SK-N-SH (cell line): Measurements from ENCODE around the gene MAST4. TPM values are rescaled to one million over a fixed set of nuclear protein-coding genes. Genes with fewer than 3 reads are reported as not detected.

Experiments used
- CTCF ChIA-PET: fragments of 300-600, 350-600 bp; formaldehyde crosslinking; extraction: SDS; loops from one replicate; lab custom pipeline; 2021; lab: Yijun Ruan, JAX
- POLR2A ChIA-PET: fragments of 350-600 bp; sonication (Branson Sonifier 250); formaldehyde crosslinking; extraction: SDS; loops from one replicate; lab custom pipeline; 2020; ENCODE audit warnings: antibody characterized with exemption, inconsistent platforms; lab: Yijun Ruan, JAX
- DNase-seq: peaks from one replicate; pipeline ENCODE4 v3.0.0; 2012
- H2AFZ ChIP-seq: fragments of 200-600 bp; sonication (generic); 2 replicates; pipeline ENCODE4 v1.8.1; 2016; ENCODE audit warnings: antibody characterized with exemption, mild to moderate bottlenecking, low read depth
- H3F3A ChIP-seq: fragments of 200-600 bp; sonication (generic); replicated peaks from 2 replicates; pipeline ENCODE3; 2016; ENCODE audit warnings: antibody characterized with exemption, mild to moderate bottlenecking; ENCODE audit not compliant: insufficient read depth
- H3K27ac ChIP-seq, 2 experiments: fragments of 200-500 bp in 1 of 2; fragments of 200-600 bp in 1 of 2; sonication (Bioruptor generic) in 1 of 2; sonication (generic), shearing (Covaris generic) in 1 of 2; 2 replicates each; pipeline versions ENCODE4 v1.5.1 to v1.6.1; 2014 to 2016; ENCODE audit warnings: low read depth in 2 of 2, inconsistent platforms in 1 of 2, low read length in 1 of 2, mild to moderate bottlenecking in 1 of 2, mixed read lengths in 1 of 2
- H3K27me3 ChIP-seq: fragments of 200-600 bp; sonication (generic), shearing (Covaris generic); 2 replicates; pipeline ENCODE4 v1.6.1; 2016; ENCODE audit warnings: mixed run types; ENCODE audit not compliant: insufficient read depth
- H3K36me3 ChIP-seq, 2 experiments: fragments of 200-500 bp in 1 of 2; fragments of 200-600 bp in 1 of 2; sonication (Bioruptor generic) in 1 of 2; sonication (generic) in 1 of 2; replicated peaks in 1 of 2; 2 replicates each; pipeline versions ENCODE3 to v1.5.1; 2014 to 2016; ENCODE audit warnings: low read length in 1 of 2, mild to moderate bottlenecking in 1 of 2; ENCODE audit not compliant: insufficient read depth in 2 of 2, control insufficient read depth in 1 of 2
- H3K4me1 ChIP-seq, 2 experiments: fragments of 200-500 bp in 1 of 2; fragments of 200-600 bp in 1 of 2; sonication (Bioruptor generic) in 1 of 2; sonication (generic), shearing (Covaris generic) in 1 of 2; 2 replicates each; pipeline versions ENCODE4 v1.5.1 to v1.6.1; 2014 to 2016; ENCODE audit warnings: low read depth in 1 of 2, low read length in 1 of 2, mixed run types in 1 of 2; ENCODE audit not compliant: insufficient read depth in 2 of 2, control insufficient read depth in 1 of 2
- H3K4me2 ChIP-seq: fragments of 200-600 bp; sonication (generic), shearing (Covaris generic); 2 replicates; pipeline ENCODE4 v1.6.1; 2017; ENCODE audit warnings: mixed run types
- H3K4me3 ChIP-seq, 2 experiments: fragments of 200-500 bp in 1 of 2; fragments of 200-600 bp in 1 of 2; sonication (Bioruptor generic) in 1 of 2; sonication (generic), shearing (Covaris generic) in 1 of 2; 2 replicates each; pipeline versions ENCODE4 v1.5.1 to v1.8.1; 2014 to 2016; ENCODE audit warnings: low read depth in 2 of 2, inconsistent platforms in 1 of 2, low read length in 1 of 2, mild to moderate bottlenecking in 1 of 2, mixed read lengths in 1 of 2, moderate library complexity in 1 of 2
- H3K79me2 ChIP-seq: fragments of 200-600 bp; sonication (generic); 2 replicates; pipeline ENCODE4 v1.8.1; 2017; ENCODE audit warnings: mild to moderate bottlenecking; ENCODE audit not compliant: insufficient read depth
- H3K9ac ChIP-seq: fragments of 200-600 bp; sonication (generic); 2 replicates; pipeline ENCODE4 v1.6.1; 2017; ENCODE audit warnings: mixed run types
- H3K9me2 ChIP-seq: fragments of 200-600 bp; sonication (generic); 2 replicates; pipeline ENCODE4 v1.6.1; 2017; ENCODE audit warnings: mixed run types
- H3K9me3 ChIP-seq: fragments of 200-600 bp; sonication (generic); 2 replicates; pipeline ENCODE4 v1.6.1; 2017; ENCODE audit warnings: mixed run types, mild to moderate bottlenecking, moderate library complexity
- H4K20me1 ChIP-seq: fragments of 200-600 bp; sonication (generic); 2 replicates; pipeline ENCODE4 v1.6.1; 2017; ENCODE audit warnings: mild to moderate bottlenecking, mixed run types; ENCODE audit not compliant: insufficient read depth
- EP300 ChIP-seq, 2 experiments: IDR thresholded peaks; 2 replicates each; pipeline versions ENCODE4 v1.4.0 to v1.6.1; 2012; ENCODE audit warnings: borderline replicate concordance in 1 of 2, low read depth in 1 of 2, low read length in 1 of 2
- FOSL2 ChIP-seq: IDR thresholded peaks from 2 replicates; pipeline ENCODE4 v1.4.0; 2012; ENCODE audit warnings: low read depth, mild to moderate bottlenecking, moderate library complexity, borderline replicate concordance
- GABPA ChIP-seq: IDR thresholded peaks from 2 replicates; pipeline ENCODE4 v1.4.0; 2012; ENCODE audit warnings: low read depth, mild to moderate bottlenecking
- GATA2 ChIP-seq: sonication (generic); formaldehyde crosslinking; IDR thresholded peaks from 2 replicates; pipeline ENCODE4 v1.5.0; 2020; ENCODE audit warnings: mild to moderate bottlenecking, missing genetic modification reagents
- MEF2A ChIP-seq: IDR thresholded peaks from 2 replicates; pipeline ENCODE4 v1.4.0; 2012; ENCODE audit warnings: low read depth, borderline replicate concordance
- MXI1 ChIP-seq: IDR thresholded peaks from 2 replicates; pipeline ENCODE4 v1.6.1; 2012; ENCODE audit warnings: mild to moderate bottlenecking, low read depth, low read length, improper control_type of control experiment
- NFIC ChIP-seq: IDR thresholded peaks from 2 replicates; pipeline ENCODE4 v1.4.0; 2012; ENCODE audit warnings: borderline replicate concordance
- POLR2AphosphoS5 ChIP-seq: IDR thresholded peaks from 2 replicates; pipeline ENCODE4 v1.6.1; 2012; ENCODE audit warnings: low read depth, low read length
- RCOR1 ChIP-seq: fragments of 150-350 bp; IDR thresholded peaks from 2 replicates; pipeline ENCODE4 v1.6.1; 2017; ENCODE audit warnings: antibody characterized with exemption, low read length
- RFX5 ChIP-seq: IDR thresholded peaks from 2 replicates; pipeline ENCODE4 v1.6.1; 2012; ENCODE audit warnings: mild to moderate bottlenecking, improper control_type of control experiment, low read length
- SIN3A ChIP-seq: IDR thresholded peaks from 2 replicates; pipeline ENCODE4 v1.6.1; 2012; ENCODE audit warnings: low read depth, mild to moderate bottlenecking, low read length, moderate library complexity, borderline replicate concordance
- SMC3 ChIP-seq: IDR thresholded peaks from 2 replicates; pipeline ENCODE4 v1.6.1; 2012; ENCODE audit warnings: low read depth, low read length, improper control_type of control experiment
- TCF12 ChIP-seq: IDR thresholded peaks from 2 replicates; pipeline ENCODE4 v1.4.0; 2012
- YY1 ChIP-seq: IDR thresholded peaks from 2 replicates; pipeline ENCODE4 v1.4.0; 2012; ENCODE audit warnings: low read depth, mild to moderate bottlenecking
- WGBS: methylation state at CpG from one replicate; pipeline ENCODE4 v1.1.6; 2017; ENCODE audit warnings: low lambda C conversion rate; 5-methylcytosine and 5-hydroxymethylcytosine counted together
- polyA plus RNA-seq, 3 experiments: library from polyadenylated mRNA; depleted of rRNA; stranded (reverse); fragments of >200 nt; gene quantifications; 2 replicates each; pipeline ENCODE4 v1.2.3, GENCODE V29; 2012
- TF ChIP-seq, protein P1 (sequence below): fragments of 150-350 bp; IDR thresholded peaks from 2 replicates; pipeline ENCODE4 v1.6.1; 2016; ENCODE audit warnings: mild to moderate bottlenecking, low read depth, low read length
- TF ChIP-seq, protein P2 (sequence below): fragments of 150-350 bp; IDR thresholded peaks from 2 replicates; pipeline ENCODE4 v1.6.1; 2017; ENCODE audit warnings: antibody characterized with exemption, low read length, low read depth, borderline replicate concordance
- TF ChIP-seq, protein P3 (sequence below): IDR thresholded peaks from 2 replicates; pipeline ENCODE4 v1.4.0; 2012; ENCODE audit warnings: low read depth, borderline replicate concordance
- TF ChIP-seq, protein P4 (sequence below): IDR thresholded peaks from 2 replicates; pipeline ENCODE4 v1.4.0; 2012; ENCODE audit warnings: low read depth, borderline replicate concordance
- TF ChIP-seq, protein P5 (sequence below): IDR thresholded peaks from 2 replicates; pipeline ENCODE4; 2012

MAST4 gene
- polyA plus RNA-seq, 1 of the 3 experiments (the other 2 are of a cell fraction) = 2.2 TPM

DNA sequence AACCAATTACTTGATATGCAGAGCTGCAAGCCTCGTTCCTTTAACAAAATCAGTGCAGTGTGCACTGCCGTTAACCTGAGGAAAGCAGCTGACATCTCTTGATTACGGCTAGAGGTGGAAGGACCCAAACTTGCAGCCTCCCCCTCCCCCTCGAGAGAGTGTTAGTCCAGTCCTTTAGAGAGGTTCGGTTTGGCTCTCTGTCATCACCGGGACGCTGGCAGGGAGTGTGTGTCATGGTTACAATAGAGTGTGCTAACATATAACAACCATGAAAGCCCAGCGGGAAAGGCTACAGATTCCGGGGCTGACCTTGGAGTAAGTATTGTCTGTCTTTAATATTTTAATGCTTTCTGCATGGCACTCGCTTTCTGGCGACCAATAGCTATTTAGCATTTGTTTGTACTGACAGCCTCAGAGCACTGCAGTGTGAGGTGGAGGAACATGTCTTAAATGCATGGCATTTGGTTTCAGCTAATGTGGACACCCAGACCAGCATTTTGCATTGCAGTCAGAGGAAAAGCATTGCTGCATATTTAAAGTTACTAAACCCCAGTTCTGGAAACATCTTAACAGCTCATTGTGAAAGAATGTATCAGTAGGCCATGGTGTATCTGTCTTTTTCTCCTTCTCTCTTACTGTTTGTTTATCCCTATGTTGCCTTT lies 362.9 kb downstream of the MAST4 start:
- H3K4me3 ChIP-seq = no peak overlapping the region
- no peaks in the 10 kb centered on the region for H3K9me2 ChIP-seq
- no peaks in the 10 kb centered on the region for H4K20me1 ChIP-seq
- H3K27me3 ChIP-seq = no peaks in the 10 kb centered on the region
- no peak for DNase-seq
- no peaks in the 10 kb centered on the region for H3F3A ChIP-seq
- H3K4me1 ChIP-seq = peaks cover 13 to 28% of the 10 kb centered on the region in 2 experiments; a peak in 3 of 4 replicates
- no peaks in the 10 kb centered on the region for H3K79me2 ChIP-seq
- H2AFZ ChIP-seq = peak overlapping the region; percentile 39; the same call in 1 of the 2 replicates
- TF ChIP-seq MXI1 (no peak), FOSL2 (0 out of 2 replicates have a peak, but pooled peaks have one; percentile 32), MEF2A (no peak), TCF12 (0 out of 2 replicates have a peak, but pooled peaks have one; percentile 7)
- TF ChIP-seq, all 33 proteins: peak for 2
- Histone ChIP-seq H3K27ac (peak overlapping the region; percentile 12 to 53; a peak in 3 of 4 replicates), H3K9ac (no peak overlapping the region), H3K9me3 (no peaks in the 10 kb centered on the region), H3K36me3 (no peaks in the 10 kb centered on the region), H3K4me2 (peak overlapping the region; percentile 37; the same call in 1 of the 2 replicates)
- 82% methylated on average over 11 of the region's 11 CpGs for WGBS
- ChIA-PET POLR2A (no interaction called here), CTCF (interaction anchor here (2.5 kb wide), 1 partner anchor 28 kb away, joined by 10 read pairs; no protein-coding TSS in a partner anchor)

DNA sequence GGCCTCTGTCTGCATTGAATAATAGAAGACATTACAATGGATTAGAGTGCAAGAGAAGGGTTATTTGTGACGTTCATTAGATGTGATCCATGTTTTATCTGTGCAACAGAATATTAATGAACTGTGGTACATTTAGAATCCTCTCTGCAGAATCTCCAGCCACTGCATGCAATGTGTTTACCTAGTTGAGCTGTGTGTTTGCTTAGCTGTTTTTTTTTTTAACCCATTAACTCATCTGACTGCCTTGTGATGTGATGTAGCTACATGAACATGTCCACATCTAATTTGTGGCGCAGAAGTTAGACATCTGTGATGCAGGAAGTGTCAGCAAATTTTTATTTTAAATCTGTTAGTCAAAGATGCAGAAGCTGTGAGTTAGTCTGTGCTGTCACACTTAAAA lies 363.5 kb downstream of the MAST4 start:
- ChIA-PET CTCF (interaction anchor here (2.5 kb wide), 1 partner anchor 28 kb away, joined by 10 read pairs; no protein-coding TSS in a partner anchor), POLR2A (no interaction called here)
- H3K4me3 ChIP-seq = no peak overlapping the region
- no peaks in the 10 kb centered on the region for H3K79me2 ChIP-seq
- H3K9me2 ChIP-seq = no peaks in the 10 kb centered on the region
- peak overlapping the region; percentile 37; the same call in 1 of the 2 replicates for H3K4me2 ChIP-seq
- no peaks in the 10 kb centered on the region for H4K20me1 ChIP-seq
- H3F3A ChIP-seq = no peaks in the 10 kb centered on the region
- no peaks in the 10 kb centered on the region for H3K27me3 ChIP-seq
- no peak overlapping the region for H3K9ac ChIP-seq
- no peaks in the 10 kb centered on the region for H3K36me3 ChIP-seq
- H3K4me1 ChIP-seq = peaks cover 13 to 28% of the 10 kb centered on the region in 2 experiments; a peak in 3 of 4 replicates
- H3K9me3 ChIP-seq = no peaks in the 10 kb centered on the region
- H3K27ac ChIP-seq = peak overlapping the region; percentile 1 to 53; a peak in 3 of 4 replicates
- no peak for DNase-seq
- 0 out of 2 replicates have a peak overlapping the region, but pooled peaks have one; percentile 39 for H2AFZ ChIP-seq
- WGBS = 51% methylated on average over 2 of the region's 2 CpGs
- TF ChIP-seq POLR2AphosphoS5 (no peak), GATA2 (CRISPR knock-in tag) (no peak), RCOR1 (no peak), SMC3 (no peak), FOSL2 (no peak), GABPA (no peak), EP300 (IDR thresholded peaks at IDR 0.05; ENCODE audit: borderline replicate concordance in 1 of 2, low read depth in 1 of 2, low read length in 1 of 2) (no peak), YY1 (no peak), SIN3A (no peak), NFIC (no peak), MXI1 (no peak), RFX5 (no peak)
- TF ChIP-seq, protein P1, sequence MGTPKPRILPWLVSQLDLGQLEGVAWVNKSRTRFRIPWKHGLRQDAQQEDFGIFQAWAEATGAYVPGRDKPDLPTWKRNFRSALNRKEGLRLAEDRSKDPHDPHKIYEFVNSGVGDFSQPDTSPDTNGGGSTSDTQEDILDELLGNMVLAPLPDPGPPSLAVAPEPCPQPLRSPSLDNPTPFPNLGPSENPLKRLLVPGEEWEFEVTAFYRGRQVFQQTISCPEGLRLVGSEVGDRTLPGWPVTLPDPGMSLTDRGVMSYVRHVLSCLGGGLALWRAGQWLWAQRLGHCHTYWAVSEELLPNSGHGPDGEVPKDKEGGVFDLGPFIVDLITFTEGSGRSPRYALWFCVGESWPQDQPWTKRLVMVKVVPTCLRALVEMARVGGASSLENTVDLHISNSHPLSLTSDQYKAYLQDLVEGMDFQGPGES = no peak
- TF ChIP-seq, protein P2, sequence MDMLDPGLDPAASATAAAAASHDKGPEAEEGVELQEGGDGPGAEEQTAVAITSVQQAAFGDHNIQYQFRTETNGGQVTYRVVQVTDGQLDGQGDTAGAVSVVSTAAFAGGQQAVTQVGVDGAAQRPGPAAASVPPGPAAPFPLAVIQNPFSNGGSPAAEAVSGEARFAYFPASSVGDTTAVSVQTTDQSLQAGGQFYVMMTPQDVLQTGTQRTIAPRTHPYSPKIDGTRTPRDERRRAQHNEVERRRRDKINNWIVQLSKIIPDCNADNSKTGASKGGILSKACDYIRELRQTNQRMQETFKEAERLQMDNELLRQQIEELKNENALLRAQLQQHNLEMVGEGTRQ = no peak
- TF ChIP-seq, protein P3, sequence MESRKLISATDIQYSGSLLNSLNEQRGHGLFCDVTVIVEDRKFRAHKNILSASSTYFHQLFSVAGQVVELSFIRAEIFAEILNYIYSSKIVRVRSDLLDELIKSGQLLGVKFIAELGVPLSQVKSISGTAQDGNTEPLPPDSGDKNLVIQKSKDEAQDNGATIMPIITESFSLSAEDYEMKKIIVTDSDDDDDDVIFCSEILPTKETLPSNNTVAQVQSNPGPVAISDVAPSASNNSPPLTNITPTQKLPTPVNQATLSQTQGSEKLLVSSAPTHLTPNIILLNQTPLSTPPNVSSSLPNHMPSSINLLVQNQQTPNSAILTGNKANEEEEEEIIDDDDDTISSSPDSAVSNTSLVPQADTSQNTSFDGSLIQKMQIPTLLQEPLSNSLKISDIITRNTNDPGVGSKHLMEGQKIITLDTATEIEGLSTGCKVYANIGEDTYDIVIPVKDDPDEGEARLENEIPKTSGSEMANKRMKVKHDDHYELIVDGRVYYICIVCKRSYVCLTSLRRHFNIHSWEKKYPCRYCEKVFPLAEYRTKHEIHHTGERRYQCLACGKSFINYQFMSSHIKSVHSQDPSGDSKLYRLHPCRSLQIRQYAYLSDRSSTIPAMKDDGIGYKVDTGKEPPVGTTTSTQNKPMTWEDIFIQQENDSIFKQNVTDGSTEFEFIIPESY = no peak
- TF ChIP-seq, protein P4, sequence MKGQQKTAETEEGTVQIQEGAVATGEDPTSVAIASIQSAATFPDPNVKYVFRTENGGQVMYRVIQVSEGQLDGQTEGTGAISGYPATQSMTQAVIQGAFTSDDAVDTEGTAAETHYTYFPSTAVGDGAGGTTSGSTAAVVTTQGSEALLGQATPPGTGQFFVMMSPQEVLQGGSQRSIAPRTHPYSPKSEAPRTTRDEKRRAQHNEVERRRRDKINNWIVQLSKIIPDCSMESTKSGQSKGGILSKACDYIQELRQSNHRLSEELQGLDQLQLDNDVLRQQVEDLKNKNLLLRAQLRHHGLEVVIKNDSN = no peak
- TF ChIP-seq, protein P5, sequence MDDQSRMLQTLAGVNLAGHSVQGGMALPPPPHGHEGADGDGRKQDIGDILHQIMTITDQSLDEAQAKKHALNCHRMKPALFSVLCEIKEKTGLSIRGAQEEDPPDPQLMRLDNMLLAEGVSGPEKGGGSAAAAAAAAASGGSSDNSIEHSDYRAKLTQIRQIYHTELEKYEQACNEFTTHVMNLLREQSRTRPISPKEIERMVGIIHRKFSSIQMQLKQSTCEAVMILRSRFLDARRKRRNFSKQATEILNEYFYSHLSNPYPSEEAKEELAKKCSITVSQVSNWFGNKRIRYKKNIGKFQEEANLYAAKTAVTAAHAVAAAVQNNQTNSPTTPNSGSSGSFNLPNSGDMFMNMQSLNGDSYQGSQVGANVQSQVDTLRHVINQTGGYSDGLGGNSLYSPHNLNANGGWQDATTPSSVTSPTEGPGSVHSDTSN = no peak
